GM19328 (cell line): Measurements from ENCODE around the gene UBE2I.

ENCODE experiments used
- ATAC-seq: cut with Tn5 transposase; IDR thresholded peaks from one replicate; pipeline ENCODE4 v1.9.1; 2021; ENCODE audit warnings: mild to moderate bottlenecking, moderate library complexity; ENCODE audit not compliant: unreplicated experiment

The UBE2I gene

DNA sequence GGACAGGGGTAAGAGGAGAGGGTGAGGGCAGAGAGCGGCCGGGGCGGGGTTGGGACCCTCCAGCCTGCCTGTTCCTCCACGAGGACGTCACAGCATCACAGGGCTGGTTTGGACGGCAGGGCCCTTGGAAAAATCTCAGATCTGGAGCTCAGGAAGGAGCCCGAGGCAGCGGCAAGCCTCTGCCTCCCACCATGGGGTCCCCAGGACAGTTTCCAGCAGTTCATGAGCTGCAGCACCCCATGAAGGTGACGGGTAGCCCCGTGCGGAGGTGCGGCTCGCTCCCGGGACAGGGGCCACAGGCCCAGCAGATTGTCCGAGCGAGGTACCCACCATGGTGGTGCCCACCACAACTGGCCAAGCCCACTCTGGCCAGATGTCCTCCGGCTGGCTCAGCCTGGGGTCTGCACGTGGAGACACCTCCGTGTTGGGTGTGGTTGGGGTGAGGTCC, 32.3 kb upstream of the UBE2I start:
- ATAC-seq = no peak

DNA sequence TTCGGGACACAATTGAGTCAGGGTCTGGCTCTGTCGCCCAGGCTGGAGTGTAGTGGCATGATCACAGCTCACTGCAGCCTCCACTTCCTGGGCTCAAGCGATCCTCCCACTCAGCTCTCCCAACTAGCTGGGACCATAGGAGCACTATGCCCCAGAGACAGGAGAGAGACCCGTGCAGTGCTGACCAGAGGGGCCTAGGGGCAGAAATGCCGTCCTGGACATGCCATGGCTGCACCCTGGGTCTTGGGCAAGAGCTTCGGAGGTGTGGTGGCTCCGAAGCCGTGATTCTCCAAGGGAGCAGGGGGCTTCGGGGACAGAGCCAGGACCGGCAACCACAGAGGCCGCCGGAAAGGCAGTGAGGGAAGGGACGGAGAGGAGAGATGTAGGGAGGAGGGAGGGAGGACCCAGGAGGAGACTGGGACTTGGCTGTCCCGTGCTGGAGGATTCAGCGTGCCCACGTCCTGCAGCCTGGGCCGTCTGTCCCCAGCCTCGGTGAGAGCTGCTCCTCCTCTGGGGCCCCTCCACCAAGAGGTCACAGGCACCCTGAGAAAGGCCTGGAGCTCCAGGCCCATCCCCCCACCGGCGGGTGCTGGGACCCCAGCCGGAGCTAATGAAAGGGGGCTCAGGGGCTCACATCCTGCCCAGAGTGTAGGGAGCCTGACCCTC, 31.7 kb upstream of the UBE2I start:
- no peak for ATAC-seq

DNA sequence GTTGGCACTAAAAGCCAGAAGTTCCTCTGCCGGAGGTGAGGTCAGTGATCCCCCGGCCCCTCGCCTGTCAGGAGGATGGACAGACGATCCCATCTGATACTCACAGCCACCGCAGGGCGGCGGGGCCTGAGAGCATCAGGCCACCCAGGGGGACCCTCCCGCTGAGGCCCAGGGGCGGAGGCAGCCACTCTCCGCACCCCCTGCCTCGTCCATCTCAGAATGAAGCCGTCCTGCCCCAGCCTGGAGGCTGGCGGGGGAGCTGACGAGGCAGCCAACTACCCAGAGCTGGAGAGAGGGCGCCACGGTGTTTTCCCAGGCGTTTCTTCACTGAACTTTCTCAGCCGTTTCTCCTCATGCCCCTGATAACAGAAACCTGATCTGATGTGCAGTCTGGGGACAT, 31.0 kb upstream of the UBE2I start:
- no peak for ATAC-seq

DNA sequence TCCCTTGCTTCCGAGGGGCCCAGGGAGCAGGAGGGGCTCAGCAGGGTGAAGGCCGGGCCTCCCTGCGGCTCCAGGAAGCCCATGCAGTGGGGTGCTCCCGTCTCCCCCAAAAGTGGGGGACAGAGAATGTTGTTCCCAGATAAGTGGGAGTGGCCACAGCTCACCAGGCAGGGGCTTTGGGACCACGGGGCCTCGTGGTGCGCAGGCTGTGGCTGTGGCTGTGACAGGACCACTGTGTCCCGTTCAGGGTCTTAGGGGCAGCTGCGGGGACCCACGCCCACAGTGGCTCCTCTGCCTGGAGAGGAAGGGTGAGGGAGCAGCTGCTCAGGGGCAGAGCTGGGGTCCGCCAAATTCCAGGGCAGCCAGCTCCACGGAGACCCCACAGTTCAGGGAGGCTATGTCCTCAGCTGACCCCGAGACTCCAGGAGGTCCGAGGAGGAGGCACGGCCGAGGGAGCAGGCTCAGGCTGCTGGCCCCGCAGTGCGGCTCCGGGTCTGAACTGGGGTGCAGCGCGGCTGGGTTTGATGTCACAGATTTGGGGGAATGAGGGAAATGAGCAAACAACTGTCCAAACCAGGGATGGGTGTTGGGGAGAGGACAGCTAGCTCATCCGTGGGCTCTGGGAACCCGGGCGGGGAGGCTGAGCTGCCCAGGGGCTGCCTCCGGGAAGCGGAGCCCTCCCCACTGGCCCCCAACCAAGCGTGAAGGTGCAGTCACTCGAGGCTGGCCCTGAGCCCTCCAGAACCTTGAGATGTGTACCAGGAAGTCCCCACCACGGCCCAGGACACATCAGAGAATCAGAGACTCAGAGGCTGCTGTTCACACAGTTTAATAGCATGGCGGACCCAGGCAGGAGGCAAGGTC, 30.1 kb upstream of the UBE2I start:
- no peak for ATAC-seq

DNA sequence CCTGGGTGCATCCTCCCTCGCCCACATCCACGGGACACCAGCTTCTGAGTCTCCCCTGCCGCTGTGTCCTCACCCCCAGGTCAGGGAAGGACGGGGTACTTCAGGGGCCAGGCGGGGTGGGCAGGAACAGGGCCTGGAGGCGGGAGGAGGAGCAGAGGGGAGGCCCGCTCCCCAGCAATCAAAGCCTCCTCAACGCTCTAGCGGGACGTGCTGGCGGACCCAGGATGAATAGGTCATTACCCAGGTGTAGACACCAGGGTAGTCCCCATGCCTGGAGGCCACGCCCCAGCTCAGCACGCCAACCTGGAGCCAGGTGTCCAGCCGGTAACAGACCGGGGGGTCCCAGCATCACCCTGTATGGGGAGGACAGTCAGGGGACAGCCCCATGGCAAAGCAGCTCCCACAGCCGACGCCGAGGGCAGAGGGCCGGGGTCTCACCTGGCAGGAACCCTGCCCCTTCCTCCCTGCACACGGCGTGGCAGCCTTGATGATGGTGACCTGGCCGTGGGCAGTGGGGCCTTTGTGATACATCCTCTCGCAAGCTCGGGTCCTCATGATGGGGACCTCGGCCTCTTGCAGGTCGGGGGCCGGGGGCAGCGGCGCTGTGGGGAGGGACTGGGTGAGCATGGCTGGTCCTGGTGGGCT, 29.4 kb upstream of the UBE2I start:
- ATAC-seq = no peak

DNA sequence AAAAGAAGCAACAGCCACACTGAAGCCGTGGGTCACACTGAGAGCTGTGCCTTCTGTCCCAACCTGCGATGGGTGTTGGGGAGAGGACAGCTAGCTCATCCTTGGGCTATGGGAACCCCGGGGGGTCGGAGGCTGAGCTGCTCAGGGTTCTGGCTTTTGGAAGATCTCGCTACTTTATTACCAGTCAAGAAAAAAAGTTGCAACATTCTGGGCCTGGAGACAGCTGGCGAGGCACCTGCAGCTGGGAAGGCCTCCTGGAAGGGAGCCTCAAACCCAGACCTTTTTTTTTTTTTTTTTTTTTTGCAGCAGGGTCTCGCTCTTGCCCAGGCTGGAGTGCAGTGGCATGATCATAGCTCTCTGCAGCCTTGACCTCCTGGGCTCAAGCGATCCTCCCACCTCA, 28.7 kb upstream of the UBE2I start:
- ATAC-seq = no peak

DNA sequence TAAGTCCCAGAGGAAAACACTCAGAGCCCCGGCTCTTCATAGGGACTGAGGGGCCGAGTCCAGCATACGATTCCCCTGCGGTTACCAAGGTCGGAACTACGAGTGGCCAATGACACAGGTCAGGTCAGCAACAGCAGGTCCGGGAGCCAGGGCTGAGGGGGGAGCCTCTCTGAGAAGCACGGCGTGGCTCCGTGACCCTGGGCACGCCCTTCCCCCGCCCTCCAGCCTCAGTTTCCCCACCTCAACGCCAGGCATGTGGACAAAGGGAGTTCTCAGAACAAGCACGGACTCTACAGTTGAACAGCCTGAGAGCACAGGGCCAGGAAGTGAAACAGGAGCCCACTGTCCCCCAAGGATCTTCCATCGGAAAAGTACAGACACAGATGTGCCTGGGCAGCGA, 27.9 kb upstream of the UBE2I start:
- no peak for ATAC-seq

DNA sequence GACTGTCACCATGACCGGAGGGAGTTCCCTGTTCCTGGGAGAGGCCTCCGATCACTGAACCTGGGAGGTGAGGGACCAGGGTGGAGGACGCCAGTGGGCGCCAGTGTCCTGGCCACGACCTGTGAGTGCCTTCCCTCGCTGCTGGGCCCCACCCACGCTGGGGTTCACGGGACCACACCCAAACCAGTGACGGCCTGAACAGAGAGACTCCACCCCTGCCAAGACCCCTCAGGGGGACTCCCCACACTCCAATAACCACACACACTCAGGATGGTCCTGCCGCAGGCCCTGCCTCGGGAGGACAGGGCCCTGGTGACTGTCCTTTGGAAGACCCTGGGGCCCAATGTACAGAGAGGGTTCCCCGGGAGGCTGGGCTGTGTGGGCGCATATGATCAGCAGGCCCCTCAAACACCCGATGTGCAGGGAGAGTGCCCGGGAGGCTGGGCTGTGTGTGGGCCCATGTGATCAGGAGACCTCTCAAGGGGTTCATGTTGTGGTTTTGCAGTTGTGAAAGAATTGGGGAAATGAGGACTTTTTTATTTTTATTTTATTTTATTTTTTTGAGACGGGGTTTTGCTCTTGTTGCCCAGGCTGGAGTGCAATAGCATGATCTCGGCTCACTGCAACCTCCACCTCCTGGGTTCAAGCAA, 27.0 kb upstream of the UBE2I start:
- no peak for ATAC-seq

DNA sequence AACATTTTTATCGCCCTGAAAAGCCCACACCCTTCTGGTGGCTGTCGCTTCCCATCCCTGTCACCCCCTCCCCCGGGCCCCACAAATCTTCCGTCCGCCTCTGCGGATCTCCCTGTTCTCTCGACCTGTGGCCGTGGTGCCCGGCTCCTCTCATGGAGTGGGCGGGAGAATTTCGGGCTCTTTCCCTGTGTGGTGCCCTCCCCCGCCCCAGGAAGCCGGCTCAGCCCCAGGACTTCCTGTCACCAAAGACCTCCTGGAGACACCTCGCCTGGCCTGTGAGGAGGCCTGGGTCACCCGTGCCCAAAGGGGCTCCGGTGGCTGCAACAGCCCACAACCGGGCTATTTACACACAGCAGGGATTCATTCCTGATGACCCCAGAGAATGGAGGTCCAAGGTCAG, 26.1 kb upstream of the UBE2I start:
- ATAC-seq = no peak

DNA sequence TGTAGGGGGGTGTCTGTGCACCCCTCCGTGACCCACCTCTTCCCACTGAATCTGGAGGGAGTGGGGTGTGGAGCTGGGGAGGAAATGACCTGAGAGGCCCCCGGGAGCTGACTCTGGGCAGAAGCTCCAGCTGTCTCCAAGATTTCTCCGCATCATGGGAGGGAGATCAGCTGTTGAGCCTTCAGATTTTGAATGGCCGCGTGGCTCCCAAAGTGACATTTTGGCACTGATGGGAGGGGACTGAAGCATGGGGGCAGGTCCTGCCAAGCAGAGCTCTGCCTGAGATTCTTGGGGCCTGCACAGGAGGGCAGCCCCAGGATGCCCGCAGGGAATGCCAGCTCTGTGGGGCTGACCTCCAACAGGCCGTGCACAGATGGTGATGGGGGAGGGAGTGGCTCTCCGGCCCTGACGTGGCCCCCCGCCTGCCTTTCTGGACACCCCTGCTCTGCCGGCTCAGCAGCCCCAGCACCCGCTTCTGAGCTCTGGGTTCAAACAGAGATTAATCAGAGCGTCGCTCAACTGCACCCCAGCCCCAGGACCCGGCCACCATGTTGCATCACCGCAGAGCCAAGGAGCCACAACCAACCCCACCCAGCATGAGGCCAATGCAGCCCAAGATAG, 25.3 kb upstream of the UBE2I start:
- ATAC-seq = no peak

DNA sequence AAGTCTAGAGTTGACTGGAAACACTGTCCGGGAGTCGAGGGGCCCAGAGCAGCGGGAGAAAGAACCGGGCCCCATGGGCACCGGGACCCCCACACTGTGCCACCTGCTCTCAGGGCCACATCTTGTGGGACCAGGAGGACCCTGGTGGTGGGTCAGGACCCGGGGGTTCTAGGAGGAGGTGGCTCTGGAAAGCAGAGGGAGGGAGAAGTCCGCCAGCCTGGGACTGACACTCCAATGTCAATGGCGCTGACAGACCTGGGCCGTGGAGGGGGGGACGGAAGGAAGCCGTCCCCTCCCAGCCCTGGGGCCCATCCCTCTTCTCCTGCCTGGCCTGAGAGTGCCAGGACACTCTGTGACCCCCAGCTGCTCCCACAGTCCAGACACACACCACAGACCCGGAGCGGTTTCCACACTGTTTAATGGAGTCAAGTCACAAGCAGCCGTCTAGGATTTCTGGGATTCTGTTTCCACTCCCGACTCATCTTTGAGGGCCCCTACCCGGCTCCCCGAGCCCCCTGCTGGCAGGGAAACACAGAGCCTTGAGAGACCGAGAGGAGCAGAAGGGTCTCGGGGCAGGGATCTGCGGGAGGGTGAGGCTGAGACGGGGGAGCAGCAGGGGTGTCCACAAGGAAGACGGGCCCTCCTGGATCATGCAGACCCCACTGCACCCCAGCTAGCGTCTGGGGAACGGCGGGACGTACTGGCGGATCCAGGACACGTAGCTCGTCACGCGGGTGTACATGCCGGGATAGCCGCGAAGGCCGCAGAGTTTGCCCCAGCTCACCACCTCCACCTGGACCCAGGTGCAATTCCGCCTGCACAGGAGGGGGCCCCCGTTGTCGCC, 23.5 kb upstream of the UBE2I start:
- ATAC-seq = no peak

DNA sequence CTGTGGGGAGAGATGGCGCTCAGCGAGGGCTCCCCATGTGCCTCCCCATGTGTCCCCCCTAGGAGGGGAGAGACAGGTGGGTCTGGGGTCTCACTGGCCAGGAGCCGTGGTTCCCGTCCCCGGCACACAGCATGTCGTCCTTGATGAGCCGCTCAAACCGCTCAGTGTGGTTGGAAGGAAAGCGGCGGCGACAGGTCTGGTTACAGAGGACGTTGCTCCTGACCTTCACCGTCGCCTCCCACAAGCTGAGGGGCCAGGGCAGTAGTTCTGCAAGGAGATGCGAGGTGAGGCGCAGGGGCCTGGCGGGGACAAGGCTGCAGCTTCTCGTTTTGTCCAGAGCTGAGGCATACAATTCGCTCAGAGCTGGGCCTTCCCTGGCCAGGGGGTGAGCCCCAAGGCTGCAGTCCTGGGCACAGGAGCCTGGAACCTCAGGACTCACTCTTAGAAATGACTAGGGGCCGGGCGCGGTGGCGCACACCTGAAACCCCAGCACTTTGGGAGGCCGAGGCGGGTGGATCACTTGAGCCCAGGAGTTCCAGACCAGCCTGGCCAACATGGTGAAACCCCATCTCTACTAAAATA, 22.8 kb upstream of the UBE2I start:
- no peak for ATAC-seq

DNA sequence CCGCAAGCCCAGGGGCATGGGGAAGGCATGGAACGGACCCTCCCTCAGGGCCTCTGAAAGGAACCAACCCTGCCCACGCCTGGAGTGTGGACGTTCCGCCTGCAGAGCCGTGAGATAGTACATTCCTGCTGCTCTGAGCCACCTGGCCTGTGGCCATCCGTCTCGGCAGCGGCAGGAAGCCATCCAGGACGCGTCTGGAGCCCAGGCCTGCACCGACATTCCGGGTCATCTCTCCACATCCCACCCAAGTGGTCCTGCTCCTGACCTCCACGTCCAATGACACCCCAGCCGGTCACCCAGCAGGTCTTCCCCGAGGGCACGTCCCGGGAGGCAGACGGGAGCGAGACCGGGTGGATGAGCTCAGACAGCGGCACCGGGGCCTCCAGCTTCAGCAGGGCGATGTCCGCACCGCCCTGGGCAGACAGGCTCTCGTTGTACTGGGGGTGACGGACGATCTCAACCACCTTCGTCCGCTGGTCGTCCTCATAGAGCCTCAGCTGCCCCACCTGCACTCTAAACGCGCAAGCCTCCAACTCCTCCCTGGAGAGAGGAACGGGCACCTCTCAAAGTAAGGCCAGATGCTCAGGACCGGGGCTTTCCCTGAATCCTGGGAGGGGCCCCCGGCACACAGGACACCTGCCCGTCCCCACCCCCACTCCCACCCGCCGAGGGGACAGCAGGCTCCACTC, 21.3 kb upstream of the UBE2I start:
- no peak for ATAC-seq

DNA sequence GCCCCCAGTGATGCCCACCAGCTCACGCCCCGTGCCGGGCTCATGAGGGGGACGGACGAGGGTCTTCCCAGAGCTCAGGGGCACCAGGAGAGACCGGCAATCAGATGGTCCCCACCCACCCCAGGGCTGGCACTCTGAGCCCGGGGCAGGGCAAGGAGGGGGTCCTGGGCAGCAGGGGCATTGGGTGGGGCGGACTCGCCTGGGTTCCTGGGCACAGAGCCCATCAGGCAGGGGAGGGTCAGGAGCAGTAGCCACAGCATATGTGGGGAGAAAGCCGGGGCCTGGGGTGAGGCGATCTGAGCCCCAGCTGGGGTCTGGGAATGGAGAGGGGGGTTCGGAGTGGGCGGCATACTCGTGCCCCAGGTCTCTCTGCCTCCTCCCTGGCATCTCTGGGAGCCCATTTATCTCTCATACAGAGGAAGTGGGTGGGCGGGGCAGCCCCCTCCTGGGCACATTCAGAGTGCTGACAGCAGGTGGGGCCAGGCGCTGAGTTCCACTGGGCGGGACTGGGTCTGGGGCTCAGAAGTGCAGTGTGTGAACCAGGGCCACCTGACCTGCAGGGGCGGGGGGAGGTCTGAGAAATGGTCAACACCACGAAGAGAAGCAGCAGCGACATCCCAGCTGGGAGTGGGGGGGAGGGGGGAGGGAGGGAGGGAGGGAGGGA, 20.5 kb upstream of the UBE2I start:
- ATAC-seq = no peak

DNA sequence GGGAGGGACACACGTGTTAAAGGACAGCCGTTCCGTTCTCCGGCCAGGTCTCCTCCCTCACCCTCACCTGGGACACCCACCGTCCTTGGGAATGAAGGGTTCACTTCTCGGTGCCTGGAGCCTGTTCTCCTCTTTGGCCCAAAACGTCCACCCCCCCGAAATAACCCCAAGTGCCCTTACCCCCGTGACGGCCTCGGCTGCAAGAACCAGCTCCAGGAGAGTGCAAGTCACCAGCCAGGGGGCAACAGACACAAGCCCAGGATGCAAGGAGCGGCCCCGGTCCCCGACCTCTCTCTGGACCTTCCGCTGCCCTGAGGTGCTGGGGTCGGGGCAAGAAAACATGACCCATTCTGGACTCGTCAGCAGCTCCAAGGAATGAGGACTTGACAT, 20.0 kb upstream of the UBE2I start:
- no peak for ATAC-seq

DNA sequence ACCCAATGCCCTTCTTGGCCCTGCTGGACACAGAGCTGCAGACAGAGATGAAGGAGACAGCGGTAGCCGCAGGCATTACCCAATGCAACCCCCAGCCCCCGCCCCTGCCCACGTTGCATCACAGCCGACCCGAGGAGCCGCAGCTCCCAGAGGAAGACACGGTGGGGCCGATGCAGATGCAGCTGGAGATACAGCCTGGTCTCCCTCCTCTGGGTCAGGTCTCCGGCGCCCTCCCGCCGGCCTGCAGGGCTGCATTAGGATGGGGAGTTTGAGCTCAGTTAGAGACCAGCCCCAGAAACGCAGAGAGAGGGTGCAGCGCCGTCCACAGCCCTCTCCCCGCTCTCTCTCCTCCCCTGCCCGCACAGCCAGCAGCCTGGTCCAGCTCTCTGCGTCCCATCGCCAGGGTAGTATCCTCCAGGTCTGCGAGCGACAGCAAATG, 19.4 kb upstream of the UBE2I start:
- no peak for ATAC-seq

DNA sequence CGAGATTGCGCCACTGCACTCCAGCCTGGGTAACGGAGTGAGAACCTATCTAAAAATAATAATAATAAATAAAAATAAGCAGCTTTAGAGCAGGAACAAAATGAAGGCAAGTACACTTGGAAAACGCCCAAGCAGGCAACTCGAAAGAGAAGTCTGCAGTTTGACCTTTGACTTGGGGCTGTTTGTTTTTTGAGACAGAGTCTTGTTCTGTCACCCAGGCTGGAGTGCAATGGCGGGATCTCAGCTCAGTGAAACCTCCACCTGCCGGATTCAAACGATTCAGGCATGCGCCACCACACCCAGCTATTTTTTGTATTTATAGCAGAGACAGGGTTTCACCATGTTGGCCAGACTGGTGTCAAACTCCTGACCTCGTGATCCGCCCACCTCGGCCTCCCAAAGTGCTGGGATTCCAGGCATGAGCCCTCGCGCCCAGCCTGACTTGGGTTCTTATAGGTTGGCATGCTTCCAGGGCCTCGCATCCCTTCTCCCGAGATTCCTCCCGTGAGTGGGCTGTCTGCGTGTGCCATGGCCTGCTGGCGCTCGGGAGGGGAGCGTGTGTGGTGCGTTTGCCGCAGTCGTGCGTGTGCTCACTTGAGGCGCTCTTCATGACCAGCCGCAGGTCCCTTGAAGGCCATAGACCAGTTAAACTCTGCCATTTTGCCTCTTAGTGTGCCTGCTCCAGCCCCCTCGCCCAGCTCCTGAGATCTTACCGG, 18.4 kb upstream of the UBE2I start:
- ATAC-seq = no peak

DNA sequence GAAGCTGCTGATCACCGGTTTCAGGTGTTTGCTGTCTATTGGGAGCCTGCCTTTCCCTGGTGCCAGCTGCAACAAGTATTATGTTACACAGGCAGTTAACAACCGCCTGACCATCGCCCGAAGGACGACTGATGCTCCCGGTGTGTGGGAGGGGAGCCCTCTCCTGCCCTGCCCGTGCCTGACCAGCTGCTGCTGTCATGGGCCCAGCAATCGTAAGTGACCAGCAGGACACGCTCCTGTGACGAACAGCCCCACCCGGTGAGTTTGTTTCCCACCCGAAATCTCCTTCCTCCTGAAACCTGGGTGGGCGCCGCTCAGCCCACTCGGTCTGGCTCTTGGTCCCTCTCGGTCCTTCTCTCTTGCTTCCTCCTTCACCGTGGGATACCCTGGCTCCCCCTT, 17.9 kb upstream of the UBE2I start:
- no peak for ATAC-seq
